Muscle of leg (tissue), 11 donors: ENCODE results near the gene FOXP3. TPM values are rescaled to one million over a fixed set of nuclear protein-coding genes. Genes with fewer than 3 reads are reported as not detected.

Source experiments
- DNase-seq: peaks from one replicate; pipeline ENCODE4 v3.0.0; 2013
- H3K27ac ChIP-seq: one replicate; pipeline ENCODE4 v1.5.1; 2013; ENCODE audit warnings: mild to moderate bottlenecking, low read length, control low read depth
- H3K27me3 ChIP-seq: one replicate; pipeline ENCODE4 v1.6.1; 2013; ENCODE audit warnings: low read length; ENCODE audit not compliant: control insufficient read depth, insufficient read depth
- H3K36me3 ChIP-seq: one replicate; pipeline ENCODE4 v1.6.1; 2013; ENCODE audit warnings: low read length; ENCODE audit not compliant: control insufficient read depth, insufficient read depth
- H3K4me1 ChIP-seq: one replicate; pipeline ENCODE4 v1.6.1; 2013; ENCODE audit warnings: low read length; ENCODE audit not compliant: control insufficient read depth, insufficient read depth
- H3K4me3 ChIP-seq: one replicate; pipeline ENCODE4 v1.5.1; 2013; ENCODE audit warnings: low read length, control low read depth
- H3K9me3 ChIP-seq: replicated peaks from 2 replicates; pipeline ENCODE4 v1.6.1; 2013; ENCODE audit warnings: low read depth, low read length; ENCODE audit not compliant: control insufficient read depth
- WGBS: methylation state at CpG from one replicate; pipeline ENCODE4 v1.1.5; 2013; ENCODE audit warnings: missing lambda C conversion rate; ENCODE audit not compliant: insufficient coverage; 5-methylcytosine and 5-hydroxymethylcytosine counted together
- polyA plus RNA-seq, 8 donors: library from polyadenylated mRNA; unstranded; fragments of 120-200 nt; gene quantifications; one replicate each; pipeline versions ENCODE4 v1.2.1 to v1.2.3, GENCODE V29; 2013; ENCODE audit warnings: inconsistent platforms in 1 of 8, low replicate concordance in 1 of 8; ENCODE audit not compliant: insufficient read length in 8 of 8, insufficient read depth in 1 of 8
- total RNA-seq: library from RNA; stranded (reverse); fragments of 120-200 nt; gene quantifications from one replicate; pipeline ENCODE4 v1.2.4, GENCODE V29; 2013

Gene FOXP3
- total and polyA plus RNA-seq, 9 donors = 0.04 to 0.68 (median 0.49) TPM

GRCh38 chrX:49209434-49210251 lies 54.9 kb downstream of the FOXP3 start:
- DNase-seq = no peak
- Histone ChIP-seq H3K27ac (no peak overlapping the region), H3K9me3 (no peaks in the 10 kb centered on the region), H3K4me3 (no peak overlapping the region), H3K36me3 (no peaks in the 10 kb centered on the region), H3K4me1 (no peaks in the 10 kb centered on the region), H3K27me3 (peaks cover 21% of the 10 kb centered on the region)
- 51% methylated on average over 12 of the region's 28 CpGs for WGBS

- no peaks in the 10 kb centered on the region for H3K4me1 ChIP-seq
- H3K27ac ChIP-seq = no peak overlapping the region
- H3K36me3 ChIP-seq = no peaks in the 10 kb centered on the region
- no peaks in the 10 kb centered on the region for H3K9me3 ChIP-seq
- no peak for DNase-seq
- peaks cover 22% of the 10 kb centered on the region for H3K27me3 ChIP-seq
- WGBS = 77% methylated on average over 5 of the region's 5 CpGs
- H3K4me3 ChIP-seq = no peak overlapping the region
These were observed 56.1 kb downstream of the FOXP3 start for GRCh38 chrX:49208399-49208798.

GRCh38 chrX:49206543-49206942 lies 58.0 kb downstream of the FOXP3 start:
- Histone ChIP-seq H3K27me3 (peaks cover 22% of the 10 kb centered on the region), H3K4me1 (no peaks in the 10 kb centered on the region), H3K27ac (no peak overlapping the region), H3K36me3 (no peaks in the 10 kb centered on the region), H3K9me3 (no peaks in the 10 kb centered on the region), H3K4me3 (no peak overlapping the region)
- 70% methylated on average over 4 of the region's 8 CpGs for WGBS
- DNase-seq = no peak

- no peaks in the 10 kb centered on the region for H3K36me3 ChIP-seq
- DNase-seq = no peak
- H3K9me3 ChIP-seq = no peaks in the 10 kb centered on the region
- no peak overlapping the region for H3K4me3 ChIP-seq
- 58% methylated on average over 5 of the region's 13 CpGs for WGBS
- peaks cover 19% of the 10 kb centered on the region for H3K27me3 ChIP-seq
- peaks cover 1% of the 10 kb centered on the region for H3K4me1 ChIP-seq
- no peak overlapping the region for H3K27ac ChIP-seq
These were observed 59.1 kb downstream of the FOXP3 start for GRCh38 chrX:49205443-49205842.

- Histone ChIP-seq H3K36me3 (no peaks in the 10 kb centered on the region), H3K4me1 (peaks cover 3% of the 10 kb centered on the region), H3K4me3 (no peak overlapping the region), H3K27ac (no peak overlapping the region), H3K27me3 (peaks cover 12% of the 10 kb centered on the region), H3K9me3 (no peaks in the 10 kb centered on the region)
- DNase-seq = no peak
- WGBS = 23% methylated on average over 3 of the region's 4 CpGs
These were observed 59.8 kb downstream of the FOXP3 start for GRCh38 chrX:49204709-49205108.

- Histone ChIP-seq H3K27ac (no peak overlapping the region), H3K36me3 (no peaks in the 10 kb centered on the region)
- 74% methylated on average over 6 of the region's 6 CpGs for WGBS
These were observed 60.5 kb downstream of the FOXP3 start for GRCh38 chrX:49204017-49204416.

GRCh38 chrX:49203536-49203935 lies 61.0 kb downstream of the FOXP3 start:
- WGBS = 61% methylated on average over 2 of the region's 3 CpGs

More at GRCh38 chrX:49204017-49204416, 60.5 kb downstream of the FOXP3 start:
- H3K4me3 ChIP-seq = no peak overlapping the region
- H3K27me3 ChIP-seq = peaks cover 10% of the 10 kb centered on the region
- H3K9me3 ChIP-seq = no peaks in the 10 kb centered on the region
- H3K4me1 ChIP-seq = peaks cover 3% of the 10 kb centered on the region
- no peak for DNase-seq

GRCh38 chrX:49202022-49202421 lies 62.5 kb downstream of the FOXP3 start:
- Histone ChIP-seq H3K4me3 (no peak overlapping the region), H3K27me3 (peaks cover 5% of the 10 kb centered on the region), H3K36me3 (no peaks in the 10 kb centered on the region), H3K9me3 (no peaks in the 10 kb centered on the region), H3K27ac (no peak overlapping the region), H3K4me1 (peaks cover 3% of the 10 kb centered on the region)
- no CpG with 5 or more reads among the region's 2 CpGs for WGBS
- no peak for DNase-seq

More at GRCh38 chrX:49203536-49203935, 61.0 kb downstream of the FOXP3 start:
- no peaks in the 10 kb centered on the region for H3K9me3 ChIP-seq
- H3K4me1 ChIP-seq = peaks cover 3% of the 10 kb centered on the region
- no peaks in the 10 kb centered on the region for H3K36me3 ChIP-seq
- no peak overlapping the region for H3K4me3 ChIP-seq
- peaks cover 7% of the 10 kb centered on the region for H3K27me3 ChIP-seq
- no peak for DNase-seq
- no peak overlapping the region for H3K27ac ChIP-seq

Other genes with a start within 250 kb of the FOXP3 start
- gene TFE3, start 221.4 kb downstream of the FOXP3 start, total RNA-seq = 10.8 TPM
- 10 to 100 TPM; 20.5 to 27.3 (median 21.4) TPM for gene TFE3, start 221.4 kb downstream of the FOXP3 start, polyA plus RNA-seq
- 0.98 TPM for gene CCDC120, start 205.7 kb downstream of the FOXP3 start, total RNA-seq
- 1 to 10 TPM; 3.3 to 6.0 (median 4.1) TPM for gene CCDC120, start 205.7 kb downstream of the FOXP3 start, polyA plus RNA-seq
- 4.2 TPM for gene PRAF2, start 190.7 kb downstream of the FOXP3 start, total RNA-seq
- gene PRAF2, start 190.7 kb downstream of the FOXP3 start, polyA plus RNA-seq = 10 to 100 TPM; 19.3 to 29.8 (median 23.0) TPM
- 25.5 TPM for gene WDR45, start 184.8 kb downstream of the FOXP3 start, total RNA-seq
- gene WDR45, start 184.8 kb downstream of the FOXP3 start, polyA plus RNA-seq = 10 to 100 TPM; 34.1 to 39.1 (median 36.6) TPM
- 20.7 TPM for gene GPKOW, start 141.0 kb downstream of the FOXP3 start, total RNA-seq
- gene GPKOW, start 141.0 kb downstream of the FOXP3 start, polyA plus RNA-seq = 10 to 100 TPM; 18.3 to 19.6 (median 19.0) TPM
- gene MAGIX, start 102.0 kb downstream of the FOXP3 start, total RNA-seq = 2.6 TPM
- gene MAGIX, start 102.0 kb downstream of the FOXP3 start, polyA plus RNA-seq = 1 to 10 TPM; 1.6 to 2.1 (median 1.7) TPM
- 59.0 TPM for gene PLP2, start 92.8 kb downstream of the FOXP3 start, total RNA-seq
- 100 to 1,000 TPM in 5 of 8 donors, 10 to 100 TPM in 3; 79.1 to 166 (median 119) TPM for gene PLP2, start 92.8 kb downstream of the FOXP3 start, polyA plus RNA-seq
- 1.9 TPM for gene PRICKLE3, start 78.3 kb downstream of the FOXP3 start, total RNA-seq
- gene PRICKLE3, start 78.3 kb downstream of the FOXP3 start, polyA plus RNA-seq = 1 to 10 TPM; 2.7 to 5.3 (median 3.9) TPM
- 1.2 TPM for gene SYP, start 64.5 kb downstream of the FOXP3 start, total RNA-seq
- gene SYP, start 64.5 kb downstream of the FOXP3 start, polyA plus RNA-seq = 1 to 10 TPM; 1.1 to 2.0 (median 1.3) TPM
- 0.09 TPM for gene CACNA1F, start 31.4 kb downstream of the FOXP3 start, total RNA-seq
- gene CACNA1F, start 31.4 kb downstream of the FOXP3 start, polyA plus RNA-seq = under 1 TPM in 4 of 8 donors, not detected in 4; 0.01 to 0.05 (median 0.03) TPM
- 5.3 TPM for gene CCDC22, start 29.2 kb downstream of the FOXP3 start, total RNA-seq
- gene CCDC22, start 29.2 kb downstream of the FOXP3 start, polyA plus RNA-seq = 10 to 100 TPM; 10.8 to 15.8 (median 12.6) TPM
- gene PPP1R3F, start 5.1 kb upstream of the FOXP3 start, total RNA-seq = 5.5 TPM
- gene PPP1R3F, start 5.1 kb upstream of the FOXP3 start, polyA plus RNA-seq = 1 to 10 TPM; 6.1 to 9.0 (median 7.5) TPM
- not detected for gene GAGE10, start 38.9 kb upstream of the FOXP3 start, total RNA-seq
- not detected for gene GAGE10, start 38.9 kb upstream of the FOXP3 start, polyA plus RNA-seq
- not detected for gene GAGE12J, start 57.3 kb upstream of the FOXP3 start, total RNA-seq
- gene GAGE12J, start 57.3 kb upstream of the FOXP3 start, polyA plus RNA-seq = not detected
- not detected for gene GAGE13, start 66.9 kb upstream of the FOXP3 start, total RNA-seq
- gene GAGE13, start 66.9 kb upstream of the FOXP3 start, polyA plus RNA-seq = not detected